Upper lobe of left lung (tissue), 6 donors: Measurements from ENCODE around the gene SCN10A. TPM values are rescaled to one million over a fixed set of nuclear protein-coding genes. Genes with fewer than 3 reads are reported as not detected.

Experiments used
- ATAC-seq, 2 donors: fragments of 200-7000 bp; cut with Tn5 transposase; one replicate each; pipeline ENCODE4 v1.9.1; 2022; ENCODE audit warnings: mild to moderate bottlenecking in 2 of 2, moderate library complexity in 2 of 2; ENCODE audit not compliant: low FRiP score in 2 of 2
- DNase-seq, 2 donors: peaks; one replicate each; pipeline ENCODE4 v3.0.0-alpha.2; 2019 to 2020
- H3K27ac ChIP-seq, 4 donors: fragments of 200-600 bp; sonication (generic); one replicate each; pipeline ENCODE4 v1.5.1; 2016 to 2019
- H3K27me3 ChIP-seq, 4 donors: fragments of 200-600 bp; sonication (generic); one replicate each; pipeline ENCODE4 v1.5.1; 2017 to 2019
- H3K36me3 ChIP-seq, 4 donors: fragments of 200-600 bp; sonication (generic); one replicate each; pipeline ENCODE4 v1.5.1; 2016 to 2019
- H3K4me1 ChIP-seq, 4 donors: fragments of 200-600 bp; sonication (generic); one replicate each; pipeline ENCODE4 v1.5.1; 2018 to 2019
- H3K4me3 ChIP-seq, 4 donors: fragments of 200-600 bp; sonication (generic); one replicate each; pipeline ENCODE4 v1.5.1; 2017 to 2019; ENCODE audit warnings: mild to moderate bottlenecking in 2 of 4, moderate library complexity in 1 of 4
- H3K9me3 ChIP-seq, 4 donors: fragments of 200-600 bp; sonication (generic); one replicate each; pipeline ENCODE4 v1.5.1; 2018 to 2019
- CTCF ChIP-seq, 6 experiments: fragments of 450-650 bp in 4 of 6; fragments of 200-600 bp in 2 of 6; sonication (generic) in 2 of 6; IDR thresholded peaks; one replicate each; pipeline ENCODE4 v1.5.1; 2016 to 2019; ENCODE audit warnings: antibody characterized with exemption in 6 of 6
- EP300 ChIP-seq, 4 donors: sonication (generic); formaldehyde crosslinking; IDR thresholded peaks; one replicate each; pipeline ENCODE4 v1.5.1; 2017; ENCODE audit warnings: antibody characterized with exemption in 4 of 4, control low read depth in 2 of 4
- POLR2A ChIP-seq, 4 donors: fragments of 450-650 bp; IDR thresholded peaks; one replicate each; pipeline ENCODE4 v1.5.1; 2016 to 2017; ENCODE audit warnings: antibody characterized with exemption in 4 of 4, mild to moderate bottlenecking in 2 of 4
- POLR2AphosphoS5 ChIP-seq, 2 donors: sonication (generic); formaldehyde crosslinking; IDR thresholded peaks; one replicate each; pipeline ENCODE4 v1.5.1; 2017; ENCODE audit warnings: antibody characterized with exemption in 2 of 2
- WGBS, 2 donors: methylation state at CpG; one replicate each; pipeline ENCODE4 v1.1.5; 2017 to 2018; 5-methylcytosine and 5-hydroxymethylcytosine counted together
- total RNA-seq, 6 donors: library from RNA; depleted of rRNA in 4 of 6; stranded (reverse); fragments of >200 nt in 4 of 6; gene quantifications; one replicate each; pipeline versions ENCODE4 v1.1.0 to v1.2.1, GENCODE V29; 2016 to 2021
- donor health status: DM: no; HTN: no; CAD: no; lungs with moderate emphysema.
- donor health status: DM: no; HTN: yes; CAD: no; lungs with severe emphysema.

The SCN10A gene
- total RNA-seq, 6 donors from 2014 or later: not detected

GRCh38 chr3:38746641-38747040, 69.4 kb downstream of the SCN10A start:
- WGBS, 2 donors: 74 to 94% methylated on average over 1 of the region's 1 CpG
- no peaks in the 10 kb centered on the region for H3K36me3 ChIP-seq
- ATAC-seq: no peak

GRCh38 chr3:38743043-38743442, 73.0 kb downstream of the SCN10A start:
- no peaks in the 10 kb centered on the region for H3K9me3 ChIP-seq
- ATAC-seq: no peak
- 61 to 72% methylated on average over 7 of the region's 7 CpGs for WGBS, 2 donors
- no peaks in the 10 kb centered on the region for H3K4me1 ChIP-seq
- no peak for TF ChIP-seq POLR2AphosphoS5 (IDR thresholded peaks at IDR 0.05)
- no peak for TF ChIP-seq POLR2A (IDR thresholded peaks at IDR 0.05)
- no peak for TF ChIP-seq EP300 (IDR thresholded peaks at IDR 0.05)
- TF ChIP-seq CTCF (IDR thresholded peaks at IDR 0.05): no peak
- H3K4me3 ChIP-seq: no peak overlapping the region
- H3K27me3 ChIP-seq: no peaks in the 10 kb centered on the region
- no peak for DNase-seq
- H3K27ac ChIP-seq: no peak overlapping the region
- no peaks in the 10 kb centered on the region for H3K36me3 ChIP-seq

More at GRCh38 chr3:38746641-38747040, 69.4 kb downstream of the SCN10A start:
- H3K27ac ChIP-seq: no peak overlapping the region
- TF ChIP-seq POLR2AphosphoS5 (IDR thresholded peaks at IDR 0.05): no peak
- no peak for TF ChIP-seq CTCF (IDR thresholded peaks at IDR 0.05)
- no peak for TF ChIP-seq EP300 (IDR thresholded peaks at IDR 0.05)
- TF ChIP-seq POLR2A (IDR thresholded peaks at IDR 0.05): no peak
- H3K4me3 ChIP-seq: no peak overlapping the region
- H3K27me3 ChIP-seq: no peaks in the 10 kb centered on the region
- DNase-seq: no peak
- no peaks in the 10 kb centered on the region for H3K9me3 ChIP-seq
- H3K4me1 ChIP-seq: no peaks in the 10 kb centered on the region

GRCh38 chr3:38742550-38742949, 73.5 kb downstream of the SCN10A start:
- Histone ChIP-seq H3K4me3 (no peak overlapping the region), H3K27me3 (no peaks in the 10 kb centered on the region), H3K4me1 (no peaks in the 10 kb centered on the region), H3K36me3 (no peaks in the 10 kb centered on the region), H3K9me3 (no peaks in the 10 kb centered on the region), H3K27ac (no peak overlapping the region)
- no peak for DNase-seq
- TF ChIP-seq POLR2A (IDR thresholded peaks at IDR 0.05) (no peak), CTCF (IDR thresholded peaks at IDR 0.05) (no peak), EP300 (IDR thresholded peaks at IDR 0.05) (no peak), POLR2AphosphoS5 (IDR thresholded peaks at IDR 0.05) (no peak)
- WGBS, 2 donors: 100% methylated on average over 1 of the region's 1 CpG
- no peak for ATAC-seq

- no peaks in the 10 kb centered on the region for H3K27me3 ChIP-seq
- no peak for ATAC-seq
- no peak for TF ChIP-seq EP300 (IDR thresholded peaks at IDR 0.05)
- TF ChIP-seq POLR2AphosphoS5 (IDR thresholded peaks at IDR 0.05): no peak
- TF ChIP-seq POLR2A (IDR thresholded peaks at IDR 0.05): no peak
- TF ChIP-seq CTCF (IDR thresholded peaks at IDR 0.05): no peak
Observed at GRCh38 chr3:38740537-38740936, 75.5 kb downstream of the SCN10A start.

GRCh38 chr3:38739931-38740330, 76.1 kb downstream of the SCN10A start:
- Histone ChIP-seq H3K9me3 (no peaks in the 10 kb centered on the region), H3K4me1 (no peaks in the 10 kb centered on the region), H3K36me3 (no peaks in the 10 kb centered on the region), H3K4me3 (no peak overlapping the region), H3K27me3 (no peaks in the 10 kb centered on the region), H3K27ac (no peak overlapping the region)
- no peak for DNase-seq
- 66 to 71% methylated on average over 3 of the region's 3 CpGs for WGBS, 2 donors
- TF ChIP-seq CTCF (IDR thresholded peaks at IDR 0.05): no peak
- TF ChIP-seq EP300 (IDR thresholded peaks at IDR 0.05): no peak
- TF ChIP-seq POLR2AphosphoS5 (IDR thresholded peaks at IDR 0.05): no peak
- no peak for TF ChIP-seq POLR2A (IDR thresholded peaks at IDR 0.05)
- no peak for ATAC-seq

More at GRCh38 chr3:38740537-38740936, 75.5 kb downstream of the SCN10A start:
- Histone ChIP-seq H3K9me3 (no peaks in the 10 kb centered on the region), H3K36me3 (no peaks in the 10 kb centered on the region), H3K4me3 (no peak overlapping the region), H3K27ac (no peak overlapping the region), H3K4me1 (no peaks in the 10 kb centered on the region)
- DNase-seq: no peak
